GM19397 (cell line): Measurements from ENCODE around the gene NDUFB5.

Experiments
- ATAC-seq: cut with Tn5 transposase; IDR thresholded peaks from one replicate; pipeline ENCODE4 v1.9.1; 2021; ENCODE audit warnings: mild to moderate bottlenecking, moderate library complexity; ENCODE audit not compliant: unreplicated experiment

The NDUFB5 gene

GRCh38 chr3:179676081-179676480 is 71.5 kb downstream of the NDUFB5 start:
- ATAC-seq, result no peak
